Measurements from ENCODE around the gene DENR.

DENR gene

GRCh38 chr12:122813310-122813713 lies 60.7 kb downstream of the DENR start:
- no peak for DNase-seq (ENCODE audit: low read depth in 1 of 2, low spot score in 1 of 2)
- in situ Hi-C loops (cut with HindIII; ENCODE audit: low pct_unique_long_range_greater_than_20kb, low sequenced_read_pairs), result no loop called here
- no peak for TF ChIP-seq JUND (IDR thresholded peaks at IDR 0.05; ENCODE audit: low read depth)

GRCh38 chr12:122819209-122819785 lies 66.7 kb downstream of the DENR start:
- TF ChIP-seq JUND (IDR thresholded peaks at IDR 0.05; ENCODE audit: low read depth), result no peak
- DNase-seq (ENCODE audit: low read depth in 1 of 2, low spot score in 1 of 2), result no peak
- in situ Hi-C loops (cut with HindIII; ENCODE audit: low pct_unique_long_range_greater_than_20kb, low sequenced_read_pairs), result no loop called here

- TF ChIP-seq JUND (IDR thresholded peaks at IDR 0.05; ENCODE audit: low read depth), result no peak
- in situ Hi-C loops (cut with HindIII; ENCODE audit: low pct_unique_long_range_greater_than_20kb, low sequenced_read_pairs), result no loop called here
- no peak for DNase-seq (ENCODE audit: low read depth in 1 of 2, low spot score in 1 of 2)
These were observed 67.5 kb downstream of the DENR start for GRCh38 chr12:122820138-122820537.

Data from T47D (cell line).